IPS DF 6.9 (cell line): ENCODE results near the gene TTF2.
"Not testable (repeated sequence)": the region's sequence is repeated elsewhere in the genome, so short reads cannot be mapped to it uniquely, and the experiment has no call there.

Experiments used
- DNase-seq: peaks from one replicate; pipeline ENCODE4 v3.0.0-alpha.2; 2013; ENCODE audit warnings: low read depth, low spot score
- H3K27ac ChIP-seq: one replicate; pipeline ENCODE4 v1.5.1; 2013; ENCODE audit warnings: low read length, control low read depth
- H3K27me3 ChIP-seq: 2 replicates; pipeline ENCODE4 v1.6.1; 2013; ENCODE audit warnings: mild to moderate bottlenecking, low read length; ENCODE audit not compliant: control insufficient read depth, insufficient read depth
- H3K36me3 ChIP-seq: 2 replicates; pipeline ENCODE4 v1.6.1; 2013; ENCODE audit warnings: low read length; ENCODE audit not compliant: control insufficient read depth, insufficient read depth
- H3K4me1 ChIP-seq: 2 replicates; pipeline ENCODE4 v1.6.1; 2013; ENCODE audit warnings: low read length; ENCODE audit not compliant: control insufficient read depth, insufficient read depth
- H3K4me3 ChIP-seq: 2 replicates; pipeline ENCODE4 v1.5.1; 2013; ENCODE audit warnings: mild to moderate bottlenecking, low read length
- H3K9me3 ChIP-seq: 2 replicates; pipeline ENCODE4 v1.6.1; 2013; ENCODE audit warnings: low read length, inconsistent platforms; ENCODE audit not compliant: control insufficient read depth, insufficient read depth
- WGBS: extraction: QIAGEN DNeasy Blood & Tissue Kit; methylation state at CpG from one replicate; pipeline ENCODE4 v1.1.7; 2013; ENCODE audit warnings: mixed read lengths, missing lambda C conversion rate; ENCODE audit not compliant: insufficient read length, insufficient coverage; 5-methylcytosine and 5-hydroxymethylcytosine counted together

TTF2 gene

DNA sequence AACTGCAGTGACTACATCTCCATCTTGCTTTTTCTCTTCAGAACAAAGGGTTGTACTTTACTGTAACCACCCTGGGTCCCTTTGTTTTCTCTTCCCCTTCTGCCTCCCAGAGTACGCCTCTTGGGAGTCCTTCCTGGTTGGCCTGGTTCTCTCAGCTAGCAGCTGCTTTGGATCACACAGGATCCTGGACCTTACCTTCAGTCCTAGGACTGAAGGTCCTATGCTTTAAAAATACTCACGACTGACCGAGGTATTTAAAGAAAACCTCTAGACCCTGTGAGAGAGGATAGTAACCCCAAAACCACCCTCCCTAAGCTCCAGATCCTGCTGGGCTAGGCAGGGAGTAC is 56.6 kb downstream of the TTF2 start:
- WGBS: no CpG with 5 or more reads among the region's 3 CpGs
- peaks cover 13% of the 10 kb centered on the region; the same call in 1 of the 2 replicates for H3K36me3 ChIP-seq

DNA sequence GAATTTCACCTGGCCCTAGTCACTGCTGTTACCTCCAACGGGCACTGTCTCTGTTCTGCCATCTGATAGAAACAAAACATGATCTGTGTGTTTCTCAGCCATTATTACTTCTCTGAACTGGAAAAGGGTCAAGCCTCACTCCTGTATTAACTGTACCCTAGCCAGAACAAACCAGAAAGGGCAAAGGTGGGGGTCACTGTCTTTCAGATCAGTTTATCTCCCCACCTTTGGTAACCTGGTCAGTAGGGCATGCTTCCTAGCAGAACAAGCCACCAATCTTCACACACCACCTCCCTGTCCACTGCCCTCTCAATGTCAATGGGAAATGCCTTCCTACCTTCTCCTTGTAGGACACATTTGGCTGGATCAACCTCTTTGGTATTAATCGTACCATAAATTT is 57.6 kb downstream of the TTF2 start:
- no peaks in the 10 kb centered on the region for H3K9me3 ChIP-seq
- DNase-seq: no peak
- H3K36me3 ChIP-seq: peaks cover 13% of the 10 kb centered on the region; the same call in 1 of the 2 replicates
- H3K4me1 ChIP-seq: peaks cover 4% of the 10 kb centered on the region
- H3K27me3 ChIP-seq: no peaks in the 10 kb centered on the region
- WGBS: no CpG with 5 or more reads among the region's 2 CpGs
- H3K27ac ChIP-seq: no peak overlapping the region
- H3K4me3 ChIP-seq: no peak overlapping the region

More for the DNA sequence above, 56.6 kb downstream of the TTF2 start:
- Histone ChIP-seq H3K27me3 (no peaks in the 10 kb centered on the region), H3K4me1 (peaks cover 6% of the 10 kb centered on the region), H3K4me3 (no peak overlapping the region), H3K9me3 (no peaks in the 10 kb centered on the region), H3K27ac (no peak overlapping the region)
- no peak for DNase-seq

DNA sequence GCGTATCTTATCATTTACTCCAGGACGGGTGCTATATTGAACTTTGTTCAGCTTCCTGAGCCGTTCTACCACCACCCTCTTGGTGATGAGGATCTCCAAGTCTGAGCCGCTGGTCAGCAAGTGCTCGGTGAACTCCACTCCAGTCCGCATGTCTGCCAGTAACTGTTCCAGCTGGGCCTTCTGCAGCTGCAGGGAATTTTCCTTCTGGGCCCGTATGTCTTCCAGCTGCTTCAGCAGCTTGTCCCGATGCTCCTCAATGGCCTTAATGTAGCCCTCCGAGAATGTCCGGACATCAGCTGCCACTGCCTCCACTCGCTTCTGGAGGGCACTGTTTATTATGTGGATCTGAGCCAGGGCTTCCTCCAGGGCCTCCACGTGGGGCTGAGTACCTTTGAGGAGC is 58.0 kb downstream of the TTF2 start:
- DNase-seq: no peak
- H3K9me3 ChIP-seq: no peaks in the 10 kb centered on the region
- no peaks in the 10 kb centered on the region for H3K27me3 ChIP-seq
- peaks cover 11% of the 10 kb centered on the region; the same call in 1 of the 2 replicates for H3K36me3 ChIP-seq
- no CpG with 5 or more reads among the region's 12 CpGs for WGBS
- H3K27ac ChIP-seq: no peak overlapping the region
- peaks cover 4% of the 10 kb centered on the region for H3K4me1 ChIP-seq
- H3K4me3 ChIP-seq: no peak overlapping the region

DNA sequence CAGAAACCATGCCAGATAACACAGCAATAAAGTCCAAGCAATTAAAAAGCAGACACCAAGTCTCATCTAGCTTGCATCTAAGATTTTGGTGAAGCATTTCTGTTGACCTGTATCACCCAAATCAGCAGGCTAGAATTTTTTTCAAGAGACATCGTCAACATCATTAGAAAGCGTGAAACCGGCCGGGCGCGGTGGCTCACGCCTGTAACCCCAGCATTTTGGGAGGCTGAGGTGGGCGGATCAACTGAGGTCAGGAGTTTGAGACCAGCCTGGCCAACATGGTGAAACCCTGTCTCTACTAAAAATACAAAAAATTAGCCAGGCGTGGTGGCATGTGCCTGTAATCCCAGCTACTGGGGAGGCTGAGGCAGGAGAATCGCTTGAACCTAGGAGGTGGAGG is 59.0 kb downstream of the TTF2 start:
- DNase-seq, H3K4me3 ChIP-seq, H3K36me3 ChIP-seq, H3K9me3 ChIP-seq, H3K27me3 ChIP-seq, H3K27ac ChIP-seq, H3K4me1 ChIP-seq: not testable (repeated sequence)
- WGBS: no CpG with 5 or more reads among the region's 10 CpGs

DNA sequence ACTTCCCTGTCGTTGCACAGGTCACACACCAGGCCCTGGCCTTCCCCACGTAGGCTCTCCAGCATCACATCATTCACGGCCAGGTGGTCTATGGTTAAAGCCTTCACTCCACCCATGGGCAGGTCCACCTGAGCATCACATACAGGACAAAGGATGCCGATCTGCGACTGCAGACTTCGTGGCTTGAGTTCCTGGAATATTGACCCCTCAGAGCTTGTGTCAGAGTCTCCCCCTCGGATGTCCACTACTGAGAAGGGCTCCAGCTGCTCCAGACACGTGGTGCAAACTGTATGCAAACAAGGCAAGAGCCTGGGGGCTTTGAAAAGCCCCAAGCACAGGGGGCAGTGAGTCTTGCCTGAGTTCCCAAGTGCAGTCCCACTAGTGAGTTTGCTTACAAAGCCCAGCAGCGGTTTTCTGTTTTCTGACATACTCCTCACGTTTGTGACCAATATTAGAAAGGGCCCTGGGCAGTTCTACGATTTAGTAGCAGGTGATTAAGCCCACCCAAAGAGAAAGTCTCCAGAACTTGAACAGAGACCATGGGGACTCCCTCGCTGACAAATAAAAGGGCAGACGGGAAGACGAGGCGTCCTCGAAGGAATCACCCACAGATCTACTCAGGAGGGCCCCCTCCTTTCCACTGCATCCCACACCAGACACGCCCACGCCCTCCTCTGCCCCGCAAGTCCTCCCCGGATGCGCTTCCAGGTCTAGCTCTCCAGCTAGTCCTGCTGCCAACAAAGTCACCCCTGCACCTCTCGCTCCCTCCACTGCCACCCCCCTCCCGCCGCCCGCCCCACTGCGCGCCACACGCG is 60.9 kb downstream of the TTF2 start:
- no CpG with 5 or more reads among the region's 29 CpGs for WGBS

DNA sequence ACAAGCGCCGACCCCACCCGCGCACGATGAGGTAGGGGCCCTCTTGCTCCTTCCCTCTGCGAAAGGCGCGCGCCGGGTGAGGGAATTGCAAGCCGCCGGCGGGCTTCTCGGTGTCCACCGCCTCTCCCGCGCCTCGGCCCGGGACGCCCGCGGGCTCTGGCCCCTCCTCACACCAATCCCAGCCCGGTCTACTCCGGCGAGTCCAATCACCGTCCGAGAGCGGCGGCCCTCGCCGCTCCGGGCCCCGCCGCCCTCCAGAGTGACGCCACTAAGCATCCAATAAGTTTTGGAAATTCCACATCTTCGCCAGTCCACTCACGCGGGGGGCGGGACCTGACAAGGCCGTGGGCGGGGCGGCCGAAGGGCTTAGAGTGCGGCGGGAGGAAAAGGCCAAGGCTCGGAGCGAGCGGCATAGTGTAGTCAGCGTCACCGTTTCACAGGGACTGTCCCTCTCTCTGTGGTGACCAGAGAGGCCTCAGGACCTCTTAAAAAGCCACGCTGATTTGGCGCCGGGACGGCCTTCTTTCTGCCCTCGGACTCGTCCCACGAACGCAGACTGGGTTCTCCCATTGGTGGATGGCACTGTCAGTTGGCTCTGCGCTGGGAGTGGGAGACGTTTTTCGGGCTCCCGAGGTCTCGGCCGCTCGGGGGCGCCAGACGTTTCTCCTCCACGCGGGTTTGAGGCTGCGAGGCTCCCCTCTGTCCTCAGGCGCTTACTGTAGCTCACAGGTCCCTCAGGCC is 61.6 kb downstream of the TTF2 start, which contains the start of gene TRIM45:
Gene TRIM45 (minus strand): TSS at position 161 of the 741 bp plus-strand sequence. CDS start 548 bp downstream, outside the sequence.
- H3K9me3 ChIP-seq: no peaks in the 10 kb centered on the region
- DNase-seq: peak; percentile 58
- peak within 1 kb of the TSS; percentile 46; the same call in 1 of the 2 replicates for H3K4me3 ChIP-seq
- peaks cover 3% of the 10 kb centered on the region; the same call in 1 of the 2 replicates for H3K36me3 ChIP-seq
- H3K27ac ChIP-seq: no peak within 1 kb of the TSS
- WGBS: no CpG with 5 or more reads among the region's 71 CpGs
- peaks cover 4% of the 10 kb centered on the region for H3K4me1 ChIP-seq
- H3K27me3 ChIP-seq: no peaks in the 10 kb centered on the region

More for the DNA sequence above, 60.9 kb downstream of the TTF2 start:
- no peak for DNase-seq
- H3K27me3 ChIP-seq: no peaks in the 10 kb centered on the region
- H3K36me3 ChIP-seq: peaks cover 3% of the 10 kb centered on the region; the same call in 1 of the 2 replicates
- H3K4me3 ChIP-seq: peak overlapping the region; percentile 46; the same call in 1 of the 2 replicates
- H3K9me3 ChIP-seq: no peaks in the 10 kb centered on the region
- peaks cover 4% of the 10 kb centered on the region for H3K4me1 ChIP-seq
- no peak overlapping the region for H3K27ac ChIP-seq

DNA sequence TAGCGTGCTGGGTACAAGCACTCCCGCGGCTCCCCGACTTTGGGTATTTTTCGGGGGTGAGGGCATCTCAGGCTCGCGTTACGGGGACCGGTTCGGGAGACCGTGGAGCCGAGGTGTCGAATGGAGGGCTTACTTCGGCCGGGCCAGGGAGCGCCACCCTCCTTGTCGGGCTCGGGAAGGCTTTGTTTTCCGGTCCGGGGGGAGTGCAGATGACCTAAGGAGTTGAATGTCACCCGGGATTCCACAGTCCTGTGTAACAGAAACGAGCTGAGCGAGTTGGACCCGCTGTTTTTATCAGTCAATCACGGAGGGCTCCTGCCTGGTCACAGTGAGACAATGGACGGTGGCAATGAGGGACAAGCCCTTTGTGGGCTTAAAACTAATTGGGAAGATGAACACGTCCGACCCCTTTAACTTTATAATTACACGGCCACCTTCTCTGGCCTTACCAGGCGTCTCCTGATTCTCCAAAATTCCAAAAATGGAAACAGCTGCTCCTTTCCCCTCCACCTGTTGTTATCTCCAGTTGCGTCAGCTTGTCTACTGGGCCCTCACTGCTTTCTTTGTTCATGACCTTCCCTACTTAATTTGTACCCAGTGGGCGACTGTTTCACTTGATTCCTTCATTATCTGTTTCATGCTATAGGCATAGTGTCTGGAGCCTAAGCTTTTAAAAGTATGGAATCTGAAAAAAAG is 62.4 kb downstream of the TTF2 start:
- DNase-seq: no peak
- whole genome bisulfite sequencing: no CpG with 5 or more reads among the region's 32 CpGs
- Histone ChIP-seq H3K4me1 (peaks cover 4% of the 10 kb centered on the region), H3K9me3 (no peaks in the 10 kb centered on the region), H3K36me3 (peaks cover 3% of the 10 kb centered on the region; the same call in 1 of the 2 replicates), H3K27me3 (no peaks in the 10 kb centered on the region), H3K4me3 (peak overlapping the region; percentile 46; the same call in 1 of the 2 replicates), H3K27ac (no peak overlapping the region)

DNA sequence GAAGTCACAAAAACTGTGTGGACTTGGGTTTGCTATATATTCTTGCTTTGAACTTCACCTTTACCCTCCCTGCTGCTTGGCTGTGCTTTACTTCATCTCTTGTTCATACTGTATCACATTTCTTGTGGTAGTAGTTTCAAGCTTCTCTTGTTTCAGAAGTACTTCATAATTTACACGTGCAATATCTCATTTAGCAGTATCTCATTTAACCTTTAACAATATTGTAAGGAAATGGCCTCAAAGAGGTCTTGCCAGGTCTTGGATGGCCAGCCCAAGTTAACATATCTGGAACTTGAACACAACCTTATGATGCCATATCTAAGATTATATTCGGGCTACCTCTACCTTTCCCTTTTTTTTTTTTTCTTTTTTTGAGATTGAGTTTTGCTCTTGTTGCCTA is 63.1 kb downstream of the TTF2 start:
- DNase-seq: no peak
- Histone ChIP-seq H3K4me1 (peaks cover 4% of the 10 kb centered on the region), H3K27ac (no peak overlapping the region), H3K4me3 (no peak overlapping the region), H3K27me3 (no peaks in the 10 kb centered on the region), H3K36me3 (0 out of 2 replicates have a peak, but pooled peaks cover under 1% of the 10 kb centered on the region), H3K9me3 (no peaks in the 10 kb centered on the region)
- WGBS: no CpG with 5 or more reads among the region's 2 CpGs

DNA sequence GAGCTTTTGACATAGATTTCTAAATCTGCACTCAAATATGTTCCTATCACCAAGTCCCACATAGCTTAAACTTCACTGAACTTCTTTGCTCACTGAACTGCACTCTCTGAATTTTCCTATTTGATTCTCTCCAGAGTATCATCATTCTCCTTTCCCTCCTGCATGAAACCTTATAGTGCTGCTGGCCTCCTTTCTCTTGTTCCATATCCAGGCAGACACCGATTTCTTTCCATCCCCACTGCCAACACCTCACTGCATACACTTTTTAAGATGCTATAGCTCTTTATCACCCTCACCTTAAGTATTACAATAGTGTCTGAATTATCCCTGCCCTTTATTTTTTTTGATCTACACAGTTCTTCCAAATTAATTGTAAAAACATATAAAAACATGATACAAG is 64.5 kb downstream of the TTF2 start:
- no CpG with 5 or more reads among the region's 1 CpG for WGBS

DNA sequence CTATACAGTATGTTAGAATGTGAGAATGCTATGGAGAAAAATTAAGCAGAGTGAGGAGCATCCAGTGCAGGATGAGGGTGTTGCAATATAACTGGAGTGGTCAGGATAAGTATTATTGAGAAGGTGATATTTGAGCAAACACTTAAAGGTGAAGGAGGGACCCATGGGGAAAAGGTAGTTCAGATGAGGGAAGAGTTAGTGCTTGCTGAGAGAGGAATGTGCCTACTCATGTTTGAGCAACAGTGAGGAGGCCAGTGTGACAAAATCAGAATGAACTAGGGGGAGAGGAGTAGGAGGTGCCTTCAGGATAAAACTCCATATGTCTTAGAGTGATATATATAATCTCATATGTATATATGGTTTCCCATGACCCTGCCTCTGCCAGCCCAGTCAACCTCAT is 67.7 kb downstream of the TTF2 start:
- no peak for DNase-seq
- H3K4me3 ChIP-seq: no peak overlapping the region
- no peaks in the 10 kb centered on the region for H3K9me3 ChIP-seq
- H3K27me3 ChIP-seq: no peaks in the 10 kb centered on the region
- no peak overlapping the region for H3K27ac ChIP-seq
- H3K4me1 ChIP-seq: no peaks in the 10 kb centered on the region
- H3K36me3 ChIP-seq: no peaks in the 10 kb centered on the region

More for the DNA sequence above, 64.5 kb downstream of the TTF2 start:
- H3K9me3 ChIP-seq: no peaks in the 10 kb centered on the region
- no peak overlapping the region for H3K4me3 ChIP-seq
- no peak for DNase-seq
- no peaks in the 10 kb centered on the region for H3K36me3 ChIP-seq
- H3K4me1 ChIP-seq: peaks cover 4% of the 10 kb centered on the region
- H3K27me3 ChIP-seq: no peaks in the 10 kb centered on the region
- H3K27ac ChIP-seq: no peak overlapping the region
